HepG2 (cell line): Measurements from ENCODE around the gene SYT17. TPM values are rescaled to one million over a fixed set of nuclear protein-coding genes. Genes with fewer than 3 reads are reported as not detected.

Experiments used
- ATAC-seq: fragments of 200-7000 bp; cut with Tn5 transposase; 3 replicates; pipeline ENCODE4 v1.9.1; 2020; ENCODE audit warnings: mild to moderate bottlenecking, moderate library complexity
- BruUV-seq: library from RNA; stranded (reverse); fragments of 400-500 nt; replicated peaks from 2 replicates; lab custom pipeline; 2021; lab: Mats Ljungman, UMichigan
- CTCF ChIA-PET: fragments of 300-600 bp; formaldehyde crosslinking; extraction: SDS; loops from one replicate; lab custom pipeline; 2021; ENCODE audit warnings: low total read pairs, inconsistent platforms, low intra/inter-chr PET ratio; lab: Yijun Ruan, JAX
- POLR2A ChIA-PET: fragments of 350-600 bp; sonication (Branson Sonifier 250); formaldehyde crosslinking; loops from one replicate; lab custom pipeline; 2020; ENCODE audit warnings: antibody characterized with exemption, inconsistent platforms; lab: Yijun Ruan, JAX
- DNase-seq: peaks from one replicate; pipeline ENCODE4 v3.0.0-alpha.2; 2015; ENCODE audit warnings: low spot score
- FAIRE-seq: peaks from 3 replicates; lab custom pipeline; 2011; peaks lifted over from hg19 to GRCh38; lab: Jason Lieb, UNC
- H2AFZ ChIP-seq: one replicate; pipeline ENCODE4 v1.6.1; 2011; ENCODE audit warnings: low read length, inconsistent platforms
- H3K27ac ChIP-seq: fragments of 300-600 bp; 3 replicates; pipeline ENCODE4 v1.8.0; 2011; ENCODE audit warnings: mixed run types, mild to moderate bottlenecking, mixed read lengths, low read length, inconsistent platforms; ENCODE audit not compliant: insufficient read depth; ENCODE audit errors: extremely low read length
- H3K27me3 ChIP-seq, 2 experiments: fragments of 200-600 bp in 1 of 2; 2 replicates in 1 of 2; 3 replicates in 1 of 2; pipeline versions ENCODE4 v1.6.0 to v1.8.0; 2011; ENCODE audit warnings: low read length in 2 of 2, mild to moderate bottlenecking in 2 of 2, moderate library complexity in 2 of 2, inconsistent platforms in 1 of 2; ENCODE audit not compliant: insufficient read depth in 2 of 2, control insufficient read depth in 1 of 2
- H3K36me3 ChIP-seq, 2 experiments: fragments of 200-600 bp in 1 of 2; replicated peaks in 1 of 2; 2 replicates in 1 of 2; 3 replicates in 1 of 2; pipeline versions ENCODE4 v1.5.1 to v1.8.0; 2011; ENCODE audit warnings: low read length in 2 of 2, inconsistent platforms in 1 of 2; ENCODE audit not compliant: insufficient read depth in 2 of 2, control insufficient read depth in 1 of 2
- H3K4me1 ChIP-seq: 2 replicates; pipeline ENCODE4 v1.5.1; 2012; ENCODE audit warnings: low read length, inconsistent platforms; ENCODE audit not compliant: insufficient read depth
- H3K4me2 ChIP-seq: 2 replicates; pipeline ENCODE4 v1.6.0; 2011; ENCODE audit warnings: low read depth, low read length, inconsistent platforms
- H3K4me3 ChIP-seq, 3 experiments: fragments of 200-600 bp in 1 of 3; sonication (generic), shearing (Covaris generic) in 1 of 3; replicated peaks in 1 of 3; 2 replicates each; pipeline ENCODE4 v1.5.1; 2011 to 2016; ENCODE audit warnings: low read length in 3 of 3, inconsistent platforms in 2 of 3, low read depth in 2 of 3, mild to moderate bottlenecking in 2 of 3, control low read depth in 1 of 3, mixed read lengths in 1 of 3; ENCODE audit not compliant: insufficient read depth in 1 of 3
- H3K79me2 ChIP-seq: one replicate; pipeline ENCODE4 v1.6.1; 2011; ENCODE audit warnings: low read length, inconsistent platforms; ENCODE audit not compliant: insufficient read depth
- H3K9ac ChIP-seq: 2 replicates; pipeline ENCODE4 v1.6.0; 2011; ENCODE audit warnings: mild to moderate bottlenecking, low read depth, low read length, inconsistent platforms; ENCODE audit not compliant: insufficient read depth
- H3K9me3 ChIP-seq: 2 replicates; pipeline ENCODE4 v1.5.1; 2012; ENCODE audit warnings: mild to moderate bottlenecking, low read length
- H4K20me1 ChIP-seq: 2 replicates; pipeline ENCODE4 v1.6.0; 2011; ENCODE audit warnings: inconsistent platforms, mild to moderate bottlenecking, low read length, moderate library complexity; ENCODE audit not compliant: insufficient read depth
- ARID5B ChIP-seq: IDR thresholded peaks from 2 replicates; pipeline ENCODE4 v1.4.0; 2020; ENCODE audit warnings: mild to moderate bottlenecking, missing genetic modification reagents
- CTCF ChIP-seq: sonication (generic); formaldehyde crosslinking; IDR thresholded peaks from 2 replicates; pipeline ENCODE4 v1.5.0; 2020; ENCODE audit warnings: mild to moderate bottlenecking, missing genetic modification reagents, moderate library complexity
- EHMT2 ChIP-seq: fragments of 200-600 bp; sonication (generic); IDR thresholded peaks from 2 replicates; pipeline ENCODE4 v1.7.0; 2017; ENCODE audit warnings: antibody characterized with exemption, low read depth, low read length, borderline replicate concordance
- NR2F6 ChIP-seq, 2 experiments: IDR thresholded peaks; 2 replicates each; pipeline ENCODE4 v1.6.1; 2016; ENCODE audit warnings: antibody characterized with exemption in 1 of 2, mild to moderate bottlenecking in 1 of 2
- RAD21 ChIP-seq: fragments of 450-650 bp; formaldehyde crosslinking; IDR thresholded peaks from 2 replicates; pipeline ENCODE4 v1.5.0; 2020; ENCODE audit warnings: mild to moderate bottlenecking
- TFAP4 ChIP-seq: sonication (generic); IDR thresholded peaks from 2 replicates; pipeline ENCODE4 v1.6.1; 2016; ENCODE audit warnings: low read depth, borderline replicate concordance
- U2AF2 ChIP-seq: fragments of 200-400 bp; formaldehyde crosslinking; IDR thresholded peaks from 2 replicates; pipeline ENCODE4 v1.6.1; 2017; ENCODE audit warnings: low read depth, mild to moderate bottlenecking, low read length
- XRCC5 ChIP-seq: fragments of 200-400 bp; formaldehyde crosslinking; optimal IDR thresholded peaks from 2 replicates; pipeline ENCODE3; 2017; ENCODE audit warnings: mild to moderate bottlenecking, low read length
- ZFP41 ChIP-seq: sonication (generic); formaldehyde crosslinking; IDR thresholded peaks from 2 replicates; pipeline ENCODE4 v1.4.0; 2020; ENCODE audit warnings: mild to moderate bottlenecking, missing genetic modification reagents, borderline replicate concordance
- ZNF235 ChIP-seq: sonication (generic); formaldehyde crosslinking; IDR thresholded peaks from 2 replicates; pipeline ENCODE4 v1.8.1; 2023; ENCODE audit warnings: mild to moderate bottlenecking, missing genetic modification reagents, borderline replicate concordance
- ZNF768 ChIP-seq: sonication (generic); formaldehyde crosslinking; IDR thresholded peaks from 2 replicates; pipeline ENCODE4 v1.4.0; 2020; ENCODE audit warnings: missing genetic modification reagents
- WGBS: methylation state at CpG from one replicate; pipeline ENCODE4 v1.1.6; 2017; ENCODE audit warnings: low lambda C conversion rate; 5-methylcytosine and 5-hydroxymethylcytosine counted together
- in situ Hi-C: cut with HindIII; loops from 2 replicates; pipeline ENCODE4 v1.10.0; 2017; ENCODE audit warnings: low pct_unique_long_range_greater_than_20kb; ENCODE audit not compliant: extremely low pct_ligation_motif_present
- intact Hi-C: fragments of 100-400 bp; cut with micrococcal nuclease; formaldehyde crosslinking; loops from one replicate; pipeline ENCODE4 v1.10.0; 2022; ENCODE audit not compliant: unreplicated experiment
- polyA plus RNA-seq, 8 experiments: library from polyadenylated mRNA; depleted of rRNA in 3 of 8; stranded (reverse) in 7 of 8; unstranded in 1 of 8; fragments of >200 nt; fragmentation: Illumina TruSeq in 4 of 8; extraction: Trizol in 4 of 8; gene quantifications; 2 replicates each; pipeline versions ENCODE4 v1.2.1 to v1.2.3, GENCODE V29; 2011 to 2016; ENCODE audit warnings: low read depth in 4 of 8, missing spikeins in 1 of 8, mixed read lengths in 1 of 8; ENCODE audit not compliant: insufficient read depth in 1 of 8
- total RNA-seq, 5 experiments: library from RNA; depleted of rRNA; stranded (reverse); fragments of >200 nt; fragmentation: Illumina TruSeq; extraction: Trizol; gene quantifications; 2 replicates each; pipeline ENCODE4 v1.2.3, GENCODE V29; 2016; ENCODE audit warnings: low read depth in 1 of 5

The SYT17 gene
- total and polyA plus RNA-seq, 2 of the 13 experiments (the other 11 are each of a cell fraction or from before 2014, with no cell fraction given): 0.44 TPM; not detected in 1

- TF ChIP-seq ARID5B (CRISPR knock-in tag) (peak; percentile 20; the same call in 1 of the 2 replicates), ZNF235 (CRISPR knock-in tag) (peak; percentile 39; the same call in 1 of the 2 replicates)
Measured at GRCh38 chr16:19175492-19176262, 7.6 kb downstream of the SYT17 start (continued).

DNA sequence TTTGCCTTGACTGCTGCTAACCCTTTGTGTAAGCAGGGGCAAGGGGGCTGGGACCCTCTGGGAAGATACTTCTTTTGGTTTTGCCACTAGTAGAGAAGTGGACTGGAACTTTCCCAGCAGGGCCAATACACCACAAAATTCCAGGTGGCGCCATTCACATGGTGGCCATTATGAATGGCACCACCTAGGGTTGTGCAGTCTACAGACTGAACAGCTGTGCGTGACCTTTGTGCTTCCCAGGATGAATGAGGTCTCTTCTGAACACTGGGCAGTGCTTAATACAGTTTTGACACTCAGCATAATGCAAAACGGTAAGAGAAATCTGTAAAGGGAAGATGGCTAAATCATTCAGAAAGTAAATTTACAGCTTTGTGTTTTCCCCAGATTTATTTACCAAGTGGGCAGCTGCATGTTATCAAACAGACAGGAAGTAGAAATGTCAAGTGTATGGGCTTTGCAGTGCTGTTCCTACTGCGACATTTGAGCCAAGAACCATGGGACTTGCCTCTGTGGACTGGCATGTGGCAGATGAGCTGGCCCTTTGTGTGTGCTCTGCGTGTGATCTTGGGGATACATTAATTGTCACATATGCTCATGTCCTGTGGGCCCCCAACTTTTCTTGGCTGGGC is 9.2 kb downstream of the SYT17 start:
- no peaks in the 10 kb centered on the region for H4K20me1 ChIP-seq
- peaks cover 24% of the 10 kb centered on the region for H3K4me1 ChIP-seq
- intact Hi-C loops: no loop called here
- no peak overlapping the region for H3K27ac ChIP-seq
- H3K4me2 ChIP-seq: no peak overlapping the region
- H3K36me3 ChIP-seq: no peaks in the 10 kb centered on the region
- H3K9ac ChIP-seq: no peak overlapping the region
- DNase-seq: peak; percentile 47
- BruUV-seq: no TSS peak
- CTCF ChIA-PET: no interaction called here
- peak; percentile 58 for ATAC-seq
- FAIRE-seq: peak; percentile 4
- H3K79me2 ChIP-seq: no peaks in the 10 kb centered on the region
- no peak overlapping the region for H3K4me3 ChIP-seq
- peaks cover 4 to 19% of the 10 kb centered on the region in 2 experiments for H3K27me3 ChIP-seq
- no peaks in the 10 kb centered on the region for H3K9me3 ChIP-seq
- in situ Hi-C loops: loop anchor here (5.0 kb wide), 1 partner anchor 90 kb away; no protein-coding TSS in a partner anchor
- no peak overlapping the region for H2AFZ ChIP-seq
- POLR2A ChIA-PET: interaction anchor here (1.1 kb wide), 2 partner anchors 83 to 91 kb away, joined by 3 to 4 read pairs; no protein-coding TSS in a partner anchor
- WGBS: 42% methylated on average over 5 of the region's 5 CpGs
- TF ChIP-seq CTCF (CRISPR knock-in tag) (0 out of 2 replicates have a peak, but pooled peaks have one; percentile 10), U2AF2 (no peak), ZNF768 (CRISPR knock-in tag) (no peak), NR2F6 (IDR thresholded peaks at IDR 0.05) (peak; percentile 27; the same call in 1 of the 2 replicates), NR2F6 (CRISPR knock-in tag; IDR thresholded peaks at IDR 0.05) (peak; percentile 41; the same call in 1 of the 2 replicates), XRCC5 (peak; percentile 71), EHMT2 (peak; percentile 66; the same call in 1 of the 2 replicates), ZFP41 (CRISPR knock-in tag) (no peak), RAD21 (CRISPR knock-in tag) (peak; percentile 22; the same call in 1 of the 2 replicates), TFAP4 (peak; percentile 85)
